Astrocyte (in vitro differentiated cells and primary cell): ENCODE data around the gene ITGB3.

ENCODE experiments used
- EZH2 ChIP-seq: IDR thresholded peaks from 2 replicates; pipeline ENCODE4 v1.6.1; 2012; ENCODE audit warnings: mild to moderate bottlenecking, low read length, inconsistent platforms; ENCODE audit not compliant: insufficient read depth
- TF ChIP-seq, protein P1 (sequence below): IDR thresholded peaks from 2 replicates; pipeline ENCODE4 v1.5.1; 2011; ENCODE audit warnings: low read depth, mild to moderate bottlenecking, inconsistent platforms, low read length, moderate library complexity; ENCODE audit not compliant: insufficient read depth

DNA sequence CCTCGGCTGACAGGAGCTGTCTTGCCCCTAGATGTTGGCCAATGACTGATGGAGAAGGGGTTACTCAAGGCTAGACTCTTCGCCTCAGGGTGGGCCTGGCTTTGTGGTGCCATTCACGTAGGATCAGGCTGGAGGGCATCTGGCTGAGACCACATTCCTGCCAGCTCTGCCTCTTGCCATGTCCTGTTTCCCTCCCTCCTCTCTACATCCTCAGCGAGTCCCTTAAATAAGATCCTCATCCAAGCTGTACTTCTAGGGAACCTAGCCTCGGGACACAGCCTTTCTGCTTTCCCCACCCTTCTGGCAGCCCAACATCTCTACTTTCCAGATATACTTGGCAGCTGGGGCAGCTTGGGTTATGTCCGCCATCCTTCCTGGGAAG lies 42.2 kb downstream of the ITGB3 start:
- TF ChIP-seq, protein P1, sequence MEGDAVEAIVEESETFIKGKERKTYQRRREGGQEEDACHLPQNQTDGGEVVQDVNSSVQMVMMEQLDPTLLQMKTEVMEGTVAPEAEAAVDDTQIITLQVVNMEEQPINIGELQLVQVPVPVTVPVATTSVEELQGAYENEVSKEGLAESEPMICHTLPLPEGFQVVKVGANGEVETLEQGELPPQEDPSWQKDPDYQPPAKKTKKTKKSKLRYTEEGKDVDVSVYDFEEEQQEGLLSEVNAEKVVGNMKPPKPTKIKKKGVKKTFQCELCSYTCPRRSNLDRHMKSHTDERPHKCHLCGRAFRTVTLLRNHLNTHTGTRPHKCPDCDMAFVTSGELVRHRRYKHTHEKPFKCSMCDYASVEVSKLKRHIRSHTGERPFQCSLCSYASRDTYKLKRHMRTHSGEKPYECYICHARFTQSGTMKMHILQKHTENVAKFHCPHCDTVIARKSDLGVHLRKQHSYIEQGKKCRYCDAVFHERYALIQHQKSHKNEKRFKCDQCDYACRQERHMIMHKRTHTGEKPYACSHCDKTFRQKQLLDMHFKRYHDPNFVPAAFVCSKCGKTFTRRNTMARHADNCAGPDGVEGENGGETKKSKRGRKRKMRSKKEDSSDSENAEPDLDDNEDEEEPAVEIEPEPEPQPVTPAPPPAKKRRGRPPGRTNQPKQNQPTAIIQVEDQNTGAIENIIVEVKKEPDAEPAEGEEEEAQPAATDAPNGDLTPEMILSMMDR: no peak
- no peak for TF ChIP-seq EZH2
